GM19452 (cell line): ENCODE measurements around the gene GBP4.

Experiments used
- ATAC-seq: cut with Tn5 transposase; IDR thresholded peaks from one replicate; pipeline ENCODE4 v1.9.1; 2021; ENCODE audit not compliant: unreplicated experiment

GBP4 gene

GRCh38 chr1:89172468-89173143 lies 26.1 kb downstream of the GBP4 start:
- ATAC-seq: no peak

GRCh38 chr1:89171067-89171438 lies 27.7 kb downstream of the GBP4 start:
- no peak for ATAC-seq

DNA sequence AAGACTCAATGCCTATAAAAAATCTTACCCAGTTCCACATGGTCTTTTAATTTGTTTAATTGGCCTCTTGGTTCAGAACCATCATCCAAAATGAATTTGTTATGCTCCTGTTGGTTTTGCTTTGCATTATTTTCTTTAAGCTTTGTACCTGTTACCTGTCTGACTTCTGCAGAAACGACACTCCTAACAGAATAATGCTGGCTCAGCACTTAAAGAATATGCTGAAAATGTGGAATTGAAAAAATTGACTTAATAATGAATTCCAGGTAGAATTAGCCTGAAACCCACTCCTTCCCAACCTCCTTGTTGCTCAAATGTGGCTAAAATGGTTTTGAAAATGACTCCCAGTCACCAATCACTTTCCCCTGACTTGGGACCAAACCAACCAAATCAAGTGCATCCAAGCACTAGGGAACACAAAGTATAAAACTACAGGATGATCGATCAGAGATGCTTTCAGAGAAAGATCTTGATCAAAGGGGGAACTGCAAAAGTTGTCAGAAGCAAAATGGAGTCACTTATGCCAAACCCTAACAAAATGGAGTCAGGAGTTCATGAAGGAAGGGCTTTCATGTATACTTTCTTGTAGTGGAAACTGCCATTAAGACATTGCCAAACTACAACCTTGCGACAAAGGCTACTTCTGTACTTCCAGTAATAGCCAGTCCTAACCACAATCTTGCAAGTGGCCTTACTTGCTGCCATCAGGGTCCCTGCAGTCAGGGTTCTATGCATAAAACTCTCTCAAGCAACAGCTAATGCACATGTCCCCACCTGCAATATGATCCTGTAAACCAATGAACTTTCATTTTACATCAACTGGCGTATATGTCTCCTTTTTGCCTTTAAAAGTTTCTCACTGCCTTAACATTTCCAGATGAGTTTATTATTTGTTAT lies 28.3 kb downstream of the GBP4 start:
- ATAC-seq: no peak

- ATAC-seq: no peak
Observed at GRCh38 chr1:89169166-89169565, 29.6 kb downstream of the GBP4 start.

DNA sequence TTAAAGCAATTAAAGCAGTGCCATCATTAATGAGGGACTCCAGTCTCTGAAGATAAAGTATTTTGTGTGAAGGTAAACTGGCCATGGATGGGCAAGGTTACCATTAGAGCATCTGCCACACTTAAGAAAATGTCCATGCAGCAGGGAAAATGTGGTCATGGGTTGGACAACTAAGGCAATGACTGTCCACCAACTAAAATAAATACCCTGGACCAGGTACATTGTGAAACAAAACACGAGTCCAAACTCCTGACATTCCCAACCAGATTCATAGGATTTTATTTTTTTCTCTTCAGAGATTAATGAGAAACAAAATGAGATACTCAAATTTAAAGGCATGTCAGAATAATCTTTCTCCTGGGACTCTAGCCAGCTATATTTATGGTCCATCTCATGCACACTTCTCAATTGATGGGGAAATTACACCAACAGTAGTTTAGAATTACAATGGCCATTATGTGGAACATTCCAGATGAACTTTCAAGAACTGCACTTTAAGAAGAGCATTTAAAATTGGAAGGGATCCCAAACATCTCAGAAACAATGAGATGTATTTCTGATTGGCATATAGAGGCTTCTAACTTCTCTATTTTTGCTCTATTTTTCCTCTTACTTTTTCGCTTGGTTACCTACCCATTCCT lies 31.0 kb downstream of the GBP4 start:
- no peak for ATAC-seq

DNA sequence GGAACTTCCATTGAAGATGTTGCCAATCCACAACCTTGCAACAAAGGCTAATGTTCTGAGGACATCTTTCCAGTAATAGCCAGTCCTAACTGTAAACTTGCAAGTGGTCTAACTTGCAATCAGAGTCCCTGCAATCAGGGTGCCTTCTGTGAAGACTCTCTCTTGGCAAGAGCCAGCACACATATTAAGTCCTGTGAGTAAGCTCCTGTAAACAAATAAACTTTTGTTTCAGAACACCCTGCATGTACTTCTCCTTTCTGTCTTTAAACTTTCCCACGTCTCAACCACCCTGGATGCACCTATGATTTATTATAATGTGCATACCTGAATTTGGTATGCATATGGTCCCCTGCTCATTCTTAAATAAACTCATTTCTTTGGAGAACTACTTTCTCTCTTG lies 32.0 kb downstream of the GBP4 start:
- no peak for ATAC-seq

DNA sequence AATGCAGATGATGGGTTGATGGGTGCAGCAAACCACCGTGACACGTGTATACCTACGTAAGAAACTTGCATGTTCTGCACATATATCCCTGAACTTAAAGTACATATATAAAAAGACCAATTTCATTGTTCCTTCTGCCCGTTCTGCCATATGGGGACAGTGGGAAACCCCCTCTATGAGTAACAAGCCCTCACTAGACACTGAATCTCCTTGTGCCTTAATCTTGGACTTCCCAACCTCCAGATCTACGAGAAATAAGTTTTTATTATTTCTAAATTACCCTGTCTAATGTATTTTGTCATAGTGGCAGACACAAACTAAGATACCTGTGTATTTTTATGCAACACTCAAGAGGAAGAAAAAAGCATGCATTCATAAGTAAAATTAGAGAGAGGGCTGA lies 32.9 kb downstream of the GBP4 start:
- no peak for ATAC-seq

DNA sequence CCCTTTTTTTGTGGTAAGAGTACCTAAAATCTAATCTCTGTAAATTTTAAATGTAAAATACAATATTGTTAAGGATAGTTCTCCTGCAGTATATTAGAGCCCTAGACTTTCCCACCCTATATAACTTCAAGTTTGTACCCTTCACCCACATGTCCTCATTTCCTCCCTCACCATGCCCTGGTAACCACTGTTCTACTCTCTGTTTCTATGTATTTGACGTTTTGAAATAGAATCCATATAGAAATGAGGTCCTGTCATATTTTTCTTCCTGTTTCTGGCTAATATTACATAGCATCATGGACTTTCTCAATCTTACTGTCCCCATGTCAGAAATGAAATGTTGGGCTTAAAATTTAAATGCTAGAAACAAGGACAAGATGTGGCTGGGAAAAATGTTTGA lies 47.7 kb downstream of the GBP4 start:
- no peak for ATAC-seq

- ATAC-seq: no peak
Observed at GRCh38 chr1:89149976-89150375, 48.8 kb downstream of the GBP4 start.

- no peak for ATAC-seq
Observed at GRCh38 chr1:89149229-89149628, 49.5 kb downstream of the GBP4 start.

GRCh38 chr1:89147678-89148658 lies 50.8 kb downstream of the GBP4 start:
- no peak for ATAC-seq

DNA sequence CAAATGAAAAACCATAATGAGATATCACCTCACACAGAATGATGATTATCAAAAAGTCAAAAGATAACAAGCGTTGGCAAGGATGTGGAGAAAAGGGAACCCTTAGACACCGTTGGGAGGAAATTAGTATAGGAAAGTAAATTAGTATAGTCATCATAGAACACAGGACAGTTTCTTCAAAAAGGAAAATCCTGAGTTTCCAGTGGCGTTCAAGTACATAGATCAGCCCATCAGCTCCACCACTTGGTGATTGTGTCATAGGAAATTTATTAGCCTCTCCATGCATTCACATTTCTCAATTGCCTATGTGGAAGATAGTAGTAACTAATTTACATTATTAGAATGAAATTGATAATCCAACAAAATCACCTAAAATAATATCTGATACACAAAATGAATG lies 52.0 kb downstream of the GBP4 start:
- ATAC-seq: no peak

DNA sequence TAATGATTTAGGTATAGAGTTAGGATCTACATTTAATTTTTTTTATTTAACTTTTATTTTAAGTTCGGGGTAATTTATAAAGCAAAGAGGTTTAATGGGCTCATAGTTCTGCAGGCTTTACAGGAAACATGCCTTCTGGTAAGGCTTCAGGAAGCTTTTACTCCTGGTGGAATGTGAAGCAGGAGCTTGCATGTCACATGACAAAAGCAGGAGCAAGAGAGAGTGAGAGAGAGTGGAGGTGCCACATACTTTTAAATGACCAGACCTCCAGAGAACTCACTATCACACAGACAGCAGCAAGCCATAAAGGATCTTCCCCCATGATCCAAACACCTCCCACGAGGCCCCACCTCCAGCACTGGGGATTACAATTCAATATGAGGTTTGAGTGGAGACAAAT lies 55.3 kb downstream of the GBP4 start:
- ATAC-seq: no peak

DNA sequence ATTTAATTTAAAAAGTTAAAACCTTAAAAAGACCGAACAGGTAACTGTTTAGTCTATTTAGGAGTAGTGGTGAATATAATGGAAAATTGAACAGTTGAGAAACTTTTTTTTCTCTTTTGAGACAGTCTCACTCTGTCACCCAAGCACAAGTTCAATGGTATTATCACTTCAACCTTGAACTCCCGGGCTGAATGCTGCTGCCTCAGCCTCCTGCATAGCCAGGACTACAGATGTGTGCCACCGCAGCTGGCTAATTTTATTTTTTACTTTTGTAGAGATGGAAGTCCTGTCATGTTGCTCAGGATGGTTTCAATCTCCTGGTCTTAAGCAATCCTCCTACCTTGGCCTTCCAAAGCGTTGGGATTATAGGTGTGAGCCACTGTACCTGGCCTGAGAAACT lies 56.6 kb downstream of the GBP4 start:
- no peak for ATAC-seq

DNA sequence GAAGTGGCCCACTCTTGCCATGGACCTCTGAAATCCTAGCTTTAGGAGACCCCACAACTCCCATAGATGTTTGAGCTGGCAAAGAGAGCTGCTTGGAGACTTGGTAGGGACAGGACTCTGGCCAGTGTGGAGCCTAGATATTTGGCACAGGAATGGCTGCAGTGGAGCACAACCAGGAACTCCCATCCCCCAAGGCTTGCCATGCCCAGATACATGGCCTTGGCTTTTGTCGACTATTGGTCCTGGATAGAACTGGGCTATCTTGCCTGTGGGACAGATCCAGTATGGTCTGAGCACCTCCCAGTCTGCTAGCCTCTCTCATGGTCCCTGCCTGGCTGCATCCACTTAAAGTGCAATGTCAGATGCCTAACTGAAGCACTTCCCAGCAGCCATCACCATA lies 65.0 kb downstream of the GBP4 start:
- ATAC-seq: no peak
